HL-60 (cell line): Measurements from ENCODE around the gene SERPINA6.
A peak's percentile ranks its signal among the peaks of the same experiment; 100 is the strongest.

Experiments used
- DNase-seq, 2 experiments: peaks; one replicate each; pipeline ENCODE4 v3.0.0-alpha.2; 2010 to 2020; ENCODE audit warnings: low read depth in 1 of 2, low spot score in 1 of 2
- H3K27ac ChIP-seq: fragments of 250-450 bp; sonication (Bioruptor Pico); replicated peaks from 2 replicates; pipeline ENCODE4 v1.5.1; 2020; ENCODE audit warnings: mild to moderate bottlenecking, moderate library complexity
- H3K27me3 ChIP-seq: fragments of 250-450 bp; sonication (Bioruptor Pico); 2 replicates; pipeline ENCODE4 v1.5.1; 2021; ENCODE audit warnings: mild to moderate bottlenecking, moderate library complexity; ENCODE audit not compliant: insufficient read depth, poor library complexity, severe bottlenecking
- H3K4me3 ChIP-seq: replicated peaks from 2 replicates; pipeline ENCODE4 v1.5.1; 2011; ENCODE audit warnings: mild to moderate bottlenecking, control low read depth, low read length; ENCODE audit not compliant: insufficient read depth
- GABPA ChIP-seq: IDR thresholded peaks from 2 replicates; pipeline ENCODE4 v1.6.1; 2012; ENCODE audit warnings: low read depth
- POLR2AphosphoS5 ChIP-seq: IDR thresholded peaks from 2 replicates; pipeline ENCODE4 v1.6.1; 2012; ENCODE audit warnings: low read depth
- SPI1 ChIP-seq: IDR thresholded peaks from 2 replicates; pipeline ENCODE4 v1.6.1; 2012; ENCODE audit warnings: low read depth, mild to moderate bottlenecking, borderline replicate concordance
- TF ChIP-seq, protein P1 (sequence below): IDR thresholded peaks from one replicate; pipeline ENCODE4 v1.5.1; 2011; ENCODE audit warnings: low read length, control low read depth, inconsistent platforms; ENCODE audit not compliant: insufficient read depth
- TF ChIP-seq, protein P2 (sequence below): IDR thresholded peaks from 2 replicates; pipeline ENCODE4 v1.6.1; 2012; ENCODE audit warnings: low read depth; ENCODE audit not compliant: insufficient replicate concordance

The SERPINA6 gene

DNA sequence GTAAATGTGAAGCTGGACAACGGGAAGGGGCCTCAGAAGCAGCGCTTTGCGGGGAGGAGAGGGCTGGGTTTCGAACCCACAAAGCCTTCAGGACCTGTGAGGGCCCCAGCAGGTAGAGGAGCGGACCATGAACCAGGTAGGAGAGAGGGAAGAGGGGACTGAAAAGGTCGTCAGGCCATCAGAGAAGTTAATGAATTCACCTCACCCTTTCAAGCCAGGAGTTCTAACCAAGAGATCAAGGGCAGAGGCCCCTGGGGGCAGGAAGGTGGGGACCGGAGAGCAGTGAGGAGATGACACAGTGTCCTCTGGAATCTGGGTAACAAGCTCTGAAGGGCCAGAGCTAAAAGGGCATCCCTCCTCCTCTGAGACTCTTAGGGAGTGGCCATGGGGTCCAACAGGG lies 45.8 kb upstream of the SERPINA6 start:
- DNase-seq = no peak
- TF ChIP-seq POLR2AphosphoS5 (no peak), SPI1 (no peak), GABPA (no peak)
- TF ChIP-seq, protein P1, sequence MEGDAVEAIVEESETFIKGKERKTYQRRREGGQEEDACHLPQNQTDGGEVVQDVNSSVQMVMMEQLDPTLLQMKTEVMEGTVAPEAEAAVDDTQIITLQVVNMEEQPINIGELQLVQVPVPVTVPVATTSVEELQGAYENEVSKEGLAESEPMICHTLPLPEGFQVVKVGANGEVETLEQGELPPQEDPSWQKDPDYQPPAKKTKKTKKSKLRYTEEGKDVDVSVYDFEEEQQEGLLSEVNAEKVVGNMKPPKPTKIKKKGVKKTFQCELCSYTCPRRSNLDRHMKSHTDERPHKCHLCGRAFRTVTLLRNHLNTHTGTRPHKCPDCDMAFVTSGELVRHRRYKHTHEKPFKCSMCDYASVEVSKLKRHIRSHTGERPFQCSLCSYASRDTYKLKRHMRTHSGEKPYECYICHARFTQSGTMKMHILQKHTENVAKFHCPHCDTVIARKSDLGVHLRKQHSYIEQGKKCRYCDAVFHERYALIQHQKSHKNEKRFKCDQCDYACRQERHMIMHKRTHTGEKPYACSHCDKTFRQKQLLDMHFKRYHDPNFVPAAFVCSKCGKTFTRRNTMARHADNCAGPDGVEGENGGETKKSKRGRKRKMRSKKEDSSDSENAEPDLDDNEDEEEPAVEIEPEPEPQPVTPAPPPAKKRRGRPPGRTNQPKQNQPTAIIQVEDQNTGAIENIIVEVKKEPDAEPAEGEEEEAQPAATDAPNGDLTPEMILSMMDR = no peak
- TF ChIP-seq, protein P2, sequence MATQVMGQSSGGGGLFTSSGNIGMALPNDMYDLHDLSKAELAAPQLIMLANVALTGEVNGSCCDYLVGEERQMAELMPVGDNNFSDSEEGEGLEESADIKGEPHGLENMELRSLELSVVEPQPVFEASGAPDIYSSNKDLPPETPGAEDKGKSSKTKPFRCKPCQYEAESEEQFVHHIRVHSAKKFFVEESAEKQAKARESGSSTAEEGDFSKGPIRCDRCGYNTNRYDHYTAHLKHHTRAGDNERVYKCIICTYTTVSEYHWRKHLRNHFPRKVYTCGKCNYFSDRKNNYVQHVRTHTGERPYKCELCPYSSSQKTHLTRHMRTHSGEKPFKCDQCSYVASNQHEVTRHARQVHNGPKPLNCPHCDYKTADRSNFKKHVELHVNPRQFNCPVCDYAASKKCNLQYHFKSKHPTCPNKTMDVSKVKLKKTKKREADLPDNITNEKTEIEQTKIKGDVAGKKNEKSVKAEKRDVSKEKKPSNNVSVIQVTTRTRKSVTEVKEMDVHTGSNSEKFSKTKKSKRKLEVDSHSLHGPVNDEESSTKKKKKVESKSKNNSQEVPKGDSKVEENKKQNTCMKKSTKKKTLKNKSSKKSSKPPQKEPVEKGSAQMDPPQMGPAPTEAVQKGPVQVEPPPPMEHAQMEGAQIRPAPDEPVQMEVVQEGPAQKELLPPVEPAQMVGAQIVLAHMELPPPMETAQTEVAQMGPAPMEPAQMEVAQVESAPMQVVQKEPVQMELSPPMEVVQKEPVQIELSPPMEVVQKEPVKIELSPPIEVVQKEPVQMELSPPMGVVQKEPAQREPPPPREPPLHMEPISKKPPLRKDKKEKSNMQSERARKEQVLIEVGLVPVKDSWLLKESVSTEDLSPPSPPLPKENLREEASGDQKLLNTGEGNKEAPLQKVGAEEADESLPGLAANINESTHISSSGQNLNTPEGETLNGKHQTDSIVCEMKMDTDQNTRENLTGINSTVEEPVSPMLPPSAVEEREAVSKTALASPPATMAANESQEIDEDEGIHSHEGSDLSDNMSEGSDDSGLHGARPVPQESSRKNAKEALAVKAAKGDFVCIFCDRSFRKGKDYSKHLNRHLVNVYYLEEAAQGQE = no peak
- Histone ChIP-seq H3K27me3 (no peaks in the 10 kb centered on the region), H3K27ac (no peak overlapping the region), H3K4me3 (no peak overlapping the region)

DNA sequence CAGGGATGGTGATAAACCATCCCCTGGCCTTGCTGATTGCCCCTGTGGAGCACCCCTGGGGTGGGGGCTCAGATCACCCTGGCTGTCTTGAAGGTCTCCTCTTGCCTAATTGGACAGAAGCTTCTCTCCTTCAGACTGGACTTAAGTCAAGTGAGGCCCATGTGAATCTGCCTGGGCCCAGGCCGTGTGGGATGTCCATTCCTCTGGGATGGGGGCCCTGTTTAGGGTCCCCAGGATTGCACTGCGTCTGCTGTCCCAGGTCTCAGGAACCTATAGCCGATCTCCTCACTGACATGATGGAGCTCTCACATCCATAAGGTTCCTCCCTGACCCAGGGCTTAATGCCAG lies 45.1 kb upstream of the SERPINA6 start:
- H3K27ac ChIP-seq = no peak overlapping the region
- H3K4me3 ChIP-seq = no peak overlapping the region
- no peak for DNase-seq
- H3K27me3 ChIP-seq = no peaks in the 10 kb centered on the region
- TF ChIP-seq POLR2AphosphoS5 (no peak), GABPA (no peak), SPI1 (no peak)
- TF ChIP-seq, protein P2 = no peak
- TF ChIP-seq, protein P1 = no peak

DNA sequence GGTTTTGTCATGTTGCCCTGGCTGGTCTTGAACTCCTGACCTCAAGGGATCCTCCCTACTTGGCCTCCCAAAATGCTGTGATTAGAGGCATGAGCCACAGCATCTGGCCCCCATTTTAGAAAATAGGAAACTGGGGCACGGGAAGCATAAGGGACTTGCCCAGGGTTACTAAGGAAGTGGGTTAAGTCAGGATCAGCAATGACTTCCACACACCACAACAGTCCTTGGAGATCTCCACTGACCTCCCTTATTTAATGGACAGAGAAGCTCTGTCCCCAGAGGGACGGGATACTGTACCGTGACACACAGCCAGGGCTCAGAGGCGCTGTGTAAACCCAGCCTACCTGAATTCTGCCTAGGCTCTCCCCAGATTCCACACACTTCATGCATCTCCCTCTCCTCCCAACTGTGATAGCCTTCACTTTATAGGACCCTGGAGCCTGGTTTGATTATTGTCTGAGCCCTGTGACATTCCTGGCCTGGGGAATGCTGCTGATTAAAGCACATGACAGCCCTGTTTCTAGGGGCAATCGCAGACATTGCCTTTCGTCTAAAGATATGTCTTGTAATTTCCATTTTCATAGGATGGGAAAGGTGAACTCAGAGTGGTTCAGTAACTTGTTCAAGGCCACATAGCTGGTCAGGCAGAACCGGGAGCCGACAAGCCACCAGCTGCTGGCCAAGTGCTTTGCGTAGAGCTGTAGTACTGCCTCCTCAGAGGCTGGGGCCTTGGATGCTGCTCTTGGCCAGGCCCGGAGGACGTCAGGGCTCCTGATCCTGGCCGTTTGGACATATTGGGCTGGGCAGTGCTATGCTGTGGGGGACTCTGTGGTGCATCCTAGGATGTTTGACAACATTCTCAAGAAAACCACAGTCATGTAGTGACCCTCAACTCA lies 44.5 kb upstream of the SERPINA6 start:
- DNase-seq = no peak
- TF ChIP-seq GABPA (no peak), SPI1 (peak; percentile 44; the same call in 1 of the 2 replicates)
- no peaks in the 10 kb centered on the region for H3K27me3 ChIP-seq
- H3K4me3 ChIP-seq = no peak overlapping the region
- H3K27ac ChIP-seq = no peak overlapping the region

DNA sequence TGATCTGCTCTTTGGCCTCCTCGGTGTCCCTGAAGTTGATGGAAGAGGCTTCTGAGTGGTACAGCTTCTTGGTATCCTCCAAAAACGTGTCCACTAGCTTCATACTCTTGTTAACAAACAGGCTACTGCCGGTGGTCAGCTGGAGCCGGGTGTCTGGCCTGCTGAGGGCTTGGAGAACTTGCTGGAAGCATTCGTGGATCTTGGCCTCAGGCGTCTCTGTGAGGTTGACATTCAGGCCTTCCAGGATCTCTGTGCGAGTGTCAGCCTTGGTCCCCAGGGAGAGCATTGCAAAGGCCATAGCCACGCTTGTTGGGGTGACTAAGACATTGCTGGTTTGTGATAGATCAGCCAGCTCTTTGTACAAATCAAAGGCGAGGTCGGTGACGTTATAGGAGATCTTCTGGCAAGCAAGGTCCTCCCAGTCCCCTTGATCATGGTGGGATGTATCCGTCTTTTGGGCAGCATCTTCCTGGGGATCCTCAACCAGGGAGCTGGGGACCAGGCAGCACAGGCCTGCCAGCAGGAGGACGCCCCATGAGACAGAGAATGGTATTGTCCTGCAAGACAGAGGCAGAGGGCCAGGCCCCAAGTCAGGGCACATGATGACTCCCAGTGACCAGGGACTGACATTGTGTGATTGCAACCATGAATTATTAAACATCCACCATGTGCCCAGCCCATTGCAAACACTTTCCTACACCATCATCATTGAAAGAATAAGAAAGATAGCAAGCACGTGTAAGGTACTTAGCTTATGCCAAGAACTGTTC lies 43.2 kb upstream of the SERPINA6 start, which contains the start of gene SERPINA2:
TSS of gene SERPINA2 (minus strand) at position 553 of the 770 bp plus-strand sequence.
- Histone ChIP-seq H3K27ac (no peak within 1 kb of the TSS), H3K4me3 (no peak within 1 kb of the TSS), H3K27me3 (no peaks in the 10 kb centered on the region)
- TF ChIP-seq GABPA = no peak
- DNase-seq = no peak
